BE2C (cell line): ENCODE data around the gene IPPK.

Experiments
- DNase-seq: peaks from one replicate; pipeline ENCODE4 v3.0.0-alpha.2; 2020
- H3K27me3 ChIP-seq: fragments of 250-450 bp; sonication (Bioruptor Pico); 2 replicates; pipeline ENCODE4 v1.5.1; 2020; ENCODE audit warnings: mild to moderate bottlenecking
- H3K36me3 ChIP-seq: fragments of 250-450 bp; sonication (Bioruptor Pico); 2 replicates; pipeline ENCODE4 v1.5.1; 2020; ENCODE audit warnings: mild to moderate bottlenecking
- H3K4me1 ChIP-seq: fragments of 250-450 bp; sonication (Bioruptor Pico); 2 replicates; pipeline ENCODE4 v1.5.1; 2020
- H3K4me3 ChIP-seq: 2 replicates; pipeline ENCODE4 v1.5.1; 2011; ENCODE audit warnings: low read depth, low read length
- H3K9me3 ChIP-seq: fragments of 250-450 bp; sonication (Bioruptor Pico); 2 replicates; pipeline ENCODE4 v1.5.1; 2020
- TF ChIP-seq, protein P1 (sequence below): IDR thresholded peaks from 2 replicates; pipeline ENCODE4 v1.5.1; 2012; ENCODE audit warnings: mild to moderate bottlenecking, low read depth, low read length

Gene IPPK

DNA sequence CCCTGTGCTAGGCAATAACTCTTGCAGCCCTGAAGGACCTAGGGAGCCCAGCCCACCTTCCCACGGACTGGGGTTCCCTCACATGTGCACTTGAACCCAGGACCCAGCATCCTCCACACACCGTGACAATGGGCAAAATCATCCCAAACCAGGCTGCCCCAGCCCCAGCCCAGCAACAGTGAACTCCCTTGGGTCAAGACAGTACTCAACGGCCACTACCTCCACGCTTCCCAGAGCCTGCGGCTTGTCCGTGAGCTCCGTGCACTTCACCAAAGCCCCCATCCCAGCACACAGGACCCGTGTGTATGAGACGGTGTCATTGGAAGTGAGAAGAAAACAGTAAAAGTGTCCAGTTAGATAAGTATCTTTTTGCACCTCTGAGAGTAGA is 55.8 kb downstream of the IPPK start:
- DNase-seq, result no peak
- Histone ChIP-seq H3K9me3 (no peaks in the 10 kb centered on the region), H3K4me1 (no peaks in the 10 kb centered on the region; the same call in 1 of the 2 replicates), H3K36me3 (peaks cover 51% of the 10 kb centered on the region), H3K27me3 (no peaks in the 10 kb centered on the region), H3K4me3 (no peak overlapping the region)
- TF ChIP-seq, protein P1, sequence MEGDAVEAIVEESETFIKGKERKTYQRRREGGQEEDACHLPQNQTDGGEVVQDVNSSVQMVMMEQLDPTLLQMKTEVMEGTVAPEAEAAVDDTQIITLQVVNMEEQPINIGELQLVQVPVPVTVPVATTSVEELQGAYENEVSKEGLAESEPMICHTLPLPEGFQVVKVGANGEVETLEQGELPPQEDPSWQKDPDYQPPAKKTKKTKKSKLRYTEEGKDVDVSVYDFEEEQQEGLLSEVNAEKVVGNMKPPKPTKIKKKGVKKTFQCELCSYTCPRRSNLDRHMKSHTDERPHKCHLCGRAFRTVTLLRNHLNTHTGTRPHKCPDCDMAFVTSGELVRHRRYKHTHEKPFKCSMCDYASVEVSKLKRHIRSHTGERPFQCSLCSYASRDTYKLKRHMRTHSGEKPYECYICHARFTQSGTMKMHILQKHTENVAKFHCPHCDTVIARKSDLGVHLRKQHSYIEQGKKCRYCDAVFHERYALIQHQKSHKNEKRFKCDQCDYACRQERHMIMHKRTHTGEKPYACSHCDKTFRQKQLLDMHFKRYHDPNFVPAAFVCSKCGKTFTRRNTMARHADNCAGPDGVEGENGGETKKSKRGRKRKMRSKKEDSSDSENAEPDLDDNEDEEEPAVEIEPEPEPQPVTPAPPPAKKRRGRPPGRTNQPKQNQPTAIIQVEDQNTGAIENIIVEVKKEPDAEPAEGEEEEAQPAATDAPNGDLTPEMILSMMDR, result no peak

GRCh38 chr9:92613268-92614122 is 56.4 kb downstream of the IPPK start:
- Histone ChIP-seq H3K36me3 (peaks cover 45% of the 10 kb centered on the region), H3K27me3 (no peaks in the 10 kb centered on the region), H3K9me3 (no peaks in the 10 kb centered on the region), H3K4me1 (no peaks in the 10 kb centered on the region; the same call in 1 of the 2 replicates), H3K4me3 (no peak overlapping the region)
- DNase-seq, result no peak
- TF ChIP-seq, protein P1, result no peak

- no peak for DNase-seq
- Histone ChIP-seq H3K9me3 (no peaks in the 10 kb centered on the region), H3K4me1 (no peaks in the 10 kb centered on the region; the same call in 1 of the 2 replicates), H3K27me3 (no peaks in the 10 kb centered on the region), H3K4me3 (no peak overlapping the region), H3K36me3 (peaks cover 40% of the 10 kb centered on the region)
- TF ChIP-seq, protein P1, result no peak
Observed at GRCh38 chr9:92612816-92613215, 57.1 kb downstream of the IPPK start.

- no peak overlapping the region for H3K4me3 ChIP-seq
- DNase-seq, result no peak
- no peaks in the 10 kb centered on the region for H3K27me3 ChIP-seq
- TF ChIP-seq, protein P1, result no peak
- peaks cover 39% of the 10 kb centered on the region for H3K36me3 ChIP-seq
- H3K9me3 ChIP-seq, result no peaks in the 10 kb centered on the region
- H3K4me1 ChIP-seq, result no peaks in the 10 kb centered on the region; the same call in 1 of the 2 replicates
Observed at GRCh38 chr9:92612292-92612691, 57.6 kb downstream of the IPPK start.

GRCh38 chr9:92611621-92612285 is 58.2 kb downstream of the IPPK start:
- Histone ChIP-seq H3K9me3 (no peaks in the 10 kb centered on the region), H3K27me3 (no peaks in the 10 kb centered on the region), H3K4me3 (no peak overlapping the region), H3K4me1 (no peaks in the 10 kb centered on the region; the same call in 1 of the 2 replicates), H3K36me3 (peaks cover 33% of the 10 kb centered on the region)
- DNase-seq, result no peak
- TF ChIP-seq, protein P1, result no peak
